KMS-11 (cell line): ENCODE data around the gene CABP2.
"Not testable (repeated sequence)": the region's sequence is repeated elsewhere in the genome, so short reads cannot be mapped to it uniquely, and the experiment has no call there.

Source experiments
- H2AFZ ChIP-seq: fragments of 200-600 bp; sonication (generic); 2 replicates; pipeline ENCODE4 v1.6.1; 2016; ENCODE audit warnings: antibody characterized with exemption, mixed run types, low read depth
- H3K27ac ChIP-seq: fragments of 200-600 bp; sonication (generic); 2 replicates; pipeline ENCODE4 v1.6.1; 2016; ENCODE audit warnings: mild to moderate bottlenecking, mixed run types
- H3K27me3 ChIP-seq: fragments of 200-600 bp; sonication (generic); 2 replicates; pipeline ENCODE4 v1.6.1; 2017; ENCODE audit warnings: mild to moderate bottlenecking, low read depth, mixed run types, moderate library complexity; ENCODE audit not compliant: insufficient read depth
- H3K36me3 ChIP-seq: fragments of 200-600 bp; sonication (generic); 2 replicates; pipeline ENCODE4 v1.6.1; 2017; ENCODE audit warnings: mild to moderate bottlenecking, mixed run types; ENCODE audit not compliant: insufficient read depth
- H3K4me1 ChIP-seq: fragments of 200-600 bp; sonication (generic); 2 replicates; pipeline ENCODE4 v1.6.1; 2016; ENCODE audit warnings: mild to moderate bottlenecking, low read depth, mixed run types; ENCODE audit not compliant: poor library complexity, severe bottlenecking
- H3K4me2 ChIP-seq: fragments of 200-600 bp; sonication (generic); 2 replicates; pipeline ENCODE4 v1.7.0; 2016; ENCODE audit warnings: mild to moderate bottlenecking, mixed run types
- H3K4me3 ChIP-seq: fragments of 200-600 bp; sonication (generic); IDR thresholded peaks from 2 replicates; pipeline ENCODE4 v1.6.1; 2017; ENCODE audit warnings: low read depth, low read length, mixed read lengths; ENCODE audit not compliant: insufficient read depth
- H3K79me2 ChIP-seq: fragments of 200-600 bp; sonication (generic); 2 replicates; pipeline ENCODE4 v1.6.1; 2016; ENCODE audit warnings: low read depth, mixed run types; ENCODE audit not compliant: insufficient read depth
- H3K9ac ChIP-seq: fragments of 200-600 bp; sonication (generic); 2 replicates; pipeline ENCODE4 v1.6.1; 2016; ENCODE audit warnings: mild to moderate bottlenecking, mixed run types
- H4K20me1 ChIP-seq: fragments of 200-600 bp; sonication (generic); 2 replicates; pipeline ENCODE4 v1.6.1; 2016; ENCODE audit warnings: mild to moderate bottlenecking, mixed run types; ENCODE audit not compliant: insufficient read depth
- TF ChIP-seq, protein P1 (sequence below): fragments of 200-600 bp; sonication (generic); conservative IDR thresholded peaks from 2 replicates; pipeline ENCODE4 v1.6.1; 2017; ENCODE audit warnings: low read depth, mild to moderate bottlenecking, antibody characterized with exemption, low read length, moderate library complexity, mixed read lengths

The CABP2 gene

DNA sequence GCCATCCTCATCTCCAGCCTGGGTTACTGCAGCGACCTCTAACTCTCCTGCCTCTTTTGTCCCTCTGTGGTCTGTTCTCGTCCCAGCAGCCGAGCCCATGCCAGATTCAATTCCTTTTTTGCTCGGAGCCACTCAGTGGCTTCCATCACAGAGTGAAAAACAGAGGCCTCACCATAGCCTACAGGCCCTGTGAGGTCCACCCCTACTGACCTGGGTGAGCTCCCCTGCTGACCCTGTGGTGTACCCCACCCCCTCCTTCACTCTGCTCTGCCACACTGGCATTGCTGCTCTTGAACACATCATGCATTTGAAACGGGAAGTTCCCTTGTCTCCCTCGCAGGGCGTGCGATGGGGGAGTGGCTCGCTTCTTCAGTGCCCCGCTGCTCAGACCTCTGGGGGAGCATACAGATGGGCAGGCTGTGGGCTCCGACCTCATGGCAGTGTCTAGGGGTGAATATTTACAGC is 38.4 kb downstream of the CABP2 start:
- Histone ChIP-seq H3K36me3 (no peaks in the 10 kb centered on the region), H3K4me1 (peaks cover 7% of the 10 kb centered on the region), H4K20me1 (no peaks in the 10 kb centered on the region), H3K79me2 (no peaks in the 10 kb centered on the region), H3K27me3 (peaks cover 2% of the 10 kb centered on the region; the same call in 1 of the 2 replicates), H3K27ac (no peak overlapping the region), H3K4me3 (no peak overlapping the region), H2AFZ (no peak overlapping the region), H3K4me2 (no peak overlapping the region), H3K9ac (no peak overlapping the region)
- TF ChIP-seq, protein P1, sequence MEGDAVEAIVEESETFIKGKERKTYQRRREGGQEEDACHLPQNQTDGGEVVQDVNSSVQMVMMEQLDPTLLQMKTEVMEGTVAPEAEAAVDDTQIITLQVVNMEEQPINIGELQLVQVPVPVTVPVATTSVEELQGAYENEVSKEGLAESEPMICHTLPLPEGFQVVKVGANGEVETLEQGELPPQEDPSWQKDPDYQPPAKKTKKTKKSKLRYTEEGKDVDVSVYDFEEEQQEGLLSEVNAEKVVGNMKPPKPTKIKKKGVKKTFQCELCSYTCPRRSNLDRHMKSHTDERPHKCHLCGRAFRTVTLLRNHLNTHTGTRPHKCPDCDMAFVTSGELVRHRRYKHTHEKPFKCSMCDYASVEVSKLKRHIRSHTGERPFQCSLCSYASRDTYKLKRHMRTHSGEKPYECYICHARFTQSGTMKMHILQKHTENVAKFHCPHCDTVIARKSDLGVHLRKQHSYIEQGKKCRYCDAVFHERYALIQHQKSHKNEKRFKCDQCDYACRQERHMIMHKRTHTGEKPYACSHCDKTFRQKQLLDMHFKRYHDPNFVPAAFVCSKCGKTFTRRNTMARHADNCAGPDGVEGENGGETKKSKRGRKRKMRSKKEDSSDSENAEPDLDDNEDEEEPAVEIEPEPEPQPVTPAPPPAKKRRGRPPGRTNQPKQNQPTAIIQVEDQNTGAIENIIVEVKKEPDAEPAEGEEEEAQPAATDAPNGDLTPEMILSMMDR, result no peak

DNA sequence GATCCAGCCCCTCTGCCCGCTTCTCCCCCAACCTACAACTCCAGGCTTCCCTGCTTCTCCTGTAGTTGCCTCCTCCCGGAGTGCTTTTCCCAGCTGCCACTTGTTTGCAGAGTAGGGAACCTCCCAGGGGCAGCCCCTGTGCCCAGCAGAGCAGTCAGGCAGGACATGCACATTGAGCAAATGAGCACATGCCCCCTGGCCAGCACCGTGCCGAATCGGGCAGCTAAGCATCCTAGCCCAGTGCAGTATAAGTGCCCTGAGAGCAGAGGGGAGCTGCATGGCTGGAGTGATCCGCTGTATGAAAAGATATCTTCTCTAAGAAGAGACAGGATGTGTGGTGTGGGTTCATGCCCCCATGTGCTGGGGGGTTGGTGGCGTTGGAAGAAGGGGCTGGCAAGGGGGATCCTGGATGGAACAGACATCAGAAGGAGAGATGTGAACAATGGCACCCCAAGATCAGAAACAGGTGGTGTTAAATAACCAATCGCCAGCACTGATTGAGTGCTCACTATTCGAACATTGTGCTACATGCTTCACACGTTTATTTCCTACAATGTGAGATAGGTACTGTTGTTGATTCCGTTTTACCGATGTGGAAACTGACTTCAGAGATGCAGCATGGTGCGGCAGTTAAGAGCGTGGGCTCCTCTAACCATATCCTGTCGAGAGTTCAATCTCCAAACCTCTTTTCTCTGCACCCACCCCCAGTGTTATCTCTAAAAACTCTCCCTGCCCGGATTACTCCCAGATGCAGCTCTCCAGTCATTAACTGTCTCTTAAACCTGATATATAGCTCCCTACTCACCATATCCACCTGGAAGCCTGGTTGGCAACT is 39.2 kb downstream of the CABP2 start:
- Histone ChIP-seq H3K9ac (no peak overlapping the region), H2AFZ (no peak overlapping the region), H3K4me3 (no peak overlapping the region), H3K4me2 (peak overlapping the region; percentile 77), H3K36me3 (no peaks in the 10 kb centered on the region), H3K79me2 (no peaks in the 10 kb centered on the region), H4K20me1 (no peaks in the 10 kb centered on the region), H3K27me3 (peaks cover 10% of the 10 kb centered on the region; the same call in 1 of the 2 replicates), H3K27ac (no peak overlapping the region), H3K4me1 (peaks cover 7% of the 10 kb centered on the region)
- TF ChIP-seq, protein P1, result no peak

DNA sequence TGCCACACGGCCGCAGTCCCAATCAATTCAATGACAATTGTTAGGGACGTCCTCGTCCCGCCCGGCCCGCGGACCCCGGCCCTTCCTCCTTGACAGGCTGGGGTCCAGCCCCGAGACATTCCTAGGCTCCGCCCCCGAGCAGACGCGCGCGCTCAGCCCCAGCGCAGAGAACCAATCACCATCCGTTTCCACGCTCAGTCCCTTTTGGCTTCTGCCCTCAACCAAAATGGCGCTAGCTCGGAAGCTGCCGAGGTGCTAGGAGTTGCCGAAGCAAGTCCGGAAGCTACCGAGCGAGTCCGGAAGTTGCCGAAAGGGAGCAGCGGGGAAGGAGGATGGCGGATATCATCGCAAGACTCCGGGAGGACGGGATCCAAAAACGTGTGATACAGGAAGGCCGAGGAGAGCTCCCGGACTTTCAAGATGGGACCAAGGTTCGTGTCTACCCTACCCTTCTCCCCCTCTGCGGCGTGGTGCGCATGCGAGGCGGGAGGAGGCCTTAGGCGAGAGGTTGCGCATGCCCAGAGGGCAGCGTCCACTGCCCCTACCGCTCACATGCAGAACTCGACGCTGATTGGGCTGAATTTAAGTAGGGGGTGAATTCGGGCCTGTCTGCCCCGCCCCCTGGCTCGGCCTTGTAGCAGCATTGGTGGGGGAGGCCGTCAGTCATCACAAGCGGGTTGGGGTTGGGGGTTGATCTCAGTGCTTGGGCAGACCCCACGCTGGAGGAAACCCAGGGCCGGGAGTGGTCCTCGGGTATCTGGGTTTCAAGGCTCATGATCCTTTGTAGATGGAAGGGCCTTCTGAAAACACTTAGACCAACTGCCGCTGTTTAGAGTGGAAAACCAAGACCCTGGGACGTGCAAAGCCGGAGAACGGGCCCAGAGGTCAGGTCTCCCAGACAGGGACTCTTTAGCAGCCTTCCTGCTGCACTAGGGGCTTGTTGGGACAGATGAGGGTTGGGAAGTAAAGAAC is 40.1 kb downstream of the CABP2 start, which contains the start of gene AIP:
Gene AIP (plus strand): TSS at position 200 of the 972 bp plus-strand sequence. CDS start 133 bp downstream, at position 333.
- H3K27me3 ChIP-seq, result peaks cover 19% of the 10 kb centered on the region; the same call in 1 of the 2 replicates
- peak within 1 kb of the TSS; percentile 51; the same call in 1 of the 2 replicates for H3K9ac ChIP-seq
- peaks cover 7% of the 10 kb centered on the region for H3K4me1 ChIP-seq
- H3K4me3 ChIP-seq, result no peak within 1 kb of the TSS
- TF ChIP-seq, protein P1, result 0 out of 2 replicates have a peak, but pooled peaks have one; percentile 31
- H3K4me2 ChIP-seq, result peak within 1 kb of the TSS; percentile 77
- H3K36me3 ChIP-seq, result no peaks in the 10 kb centered on the region
- peak within 1 kb of the TSS; percentile 88 for H2AFZ ChIP-seq
- peak within 1 kb of the TSS; percentile 37; the same call in 1 of the 2 replicates for H3K27ac ChIP-seq
- H4K20me1 ChIP-seq, result no peaks in the 10 kb centered on the region
- no peaks in the 10 kb centered on the region for H3K79me2 ChIP-seq

DNA sequence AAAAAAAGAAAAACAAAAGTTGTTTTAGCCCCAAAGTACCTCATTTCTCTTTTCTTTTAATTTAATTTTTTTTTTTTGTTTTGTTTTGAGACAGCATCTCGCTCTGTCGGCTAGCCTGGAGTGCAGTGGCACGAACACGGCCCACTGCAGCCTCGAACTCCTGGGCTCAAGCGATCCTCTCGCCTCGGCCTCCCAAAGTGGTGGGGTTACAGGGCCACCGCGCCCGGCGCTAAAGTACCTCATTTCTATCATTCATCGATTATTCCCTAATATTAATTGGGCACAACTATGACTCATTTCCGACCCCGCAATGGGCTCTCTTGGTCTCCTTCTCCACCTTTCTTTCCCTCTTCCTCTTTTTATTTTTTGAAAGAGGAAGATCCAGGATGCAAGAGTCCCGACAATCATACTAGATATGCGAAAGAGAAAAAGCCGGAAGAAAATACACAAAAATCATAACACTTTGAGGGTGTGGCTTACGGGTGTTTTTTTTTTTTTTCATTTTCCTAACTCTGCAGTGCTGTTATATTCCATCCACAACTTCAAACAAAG is 40.9 kb downstream of the CABP2 start:
- peak overlapping the region; percentile 77 for H3K4me2 ChIP-seq
- H2AFZ ChIP-seq, result peak overlapping the region; percentile 88
- H3K4me3 ChIP-seq, result no peak overlapping the region
- H4K20me1 ChIP-seq, result no peaks in the 10 kb centered on the region
- peaks cover 7% of the 10 kb centered on the region for H3K4me1 ChIP-seq
- H3K9ac ChIP-seq, result peak overlapping the region; percentile 51; the same call in 1 of the 2 replicates
- H3K36me3 ChIP-seq, result no peaks in the 10 kb centered on the region
- TF ChIP-seq, protein P1, result no peak
- no peak overlapping the region for H3K27ac ChIP-seq
- no peaks in the 10 kb centered on the region for H3K79me2 ChIP-seq
- H3K27me3 ChIP-seq, result peaks cover 20% of the 10 kb centered on the region; the same call in 1 of the 2 replicates

DNA sequence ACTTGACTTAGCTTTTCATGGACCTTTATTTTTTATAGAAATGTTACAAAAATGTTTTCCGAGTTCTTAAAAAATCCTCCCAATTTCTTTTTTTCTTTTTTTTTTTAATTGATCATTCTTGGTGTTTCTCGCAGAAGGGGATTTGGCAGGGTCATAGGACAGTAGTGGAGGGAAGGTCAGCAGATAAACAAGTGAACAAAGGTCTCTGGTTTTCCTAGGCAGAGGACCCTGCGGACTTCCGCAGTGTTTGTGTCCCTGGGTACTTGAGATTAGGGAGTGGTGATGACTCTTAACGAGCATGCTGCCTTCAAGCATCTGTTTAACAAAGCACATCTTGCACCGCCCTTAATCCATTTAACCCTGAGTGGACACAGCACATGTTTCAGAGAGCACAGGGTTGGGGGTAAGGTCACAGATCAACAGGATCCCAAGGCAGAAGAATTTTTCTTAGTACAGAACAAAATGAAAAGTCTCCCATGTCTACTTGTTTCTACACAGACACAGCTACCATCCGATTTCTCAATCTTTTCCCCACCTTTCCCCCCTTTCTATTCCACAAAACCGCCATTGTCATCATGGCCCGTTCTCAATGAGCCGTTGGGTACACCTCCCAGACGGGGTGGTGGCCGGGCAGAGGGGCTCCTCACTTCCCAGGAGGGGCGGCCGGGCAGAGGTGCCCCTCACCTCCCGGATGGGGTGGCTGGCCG is 45.7 kb downstream of the CABP2 start:
- H2AFZ ChIP-seq, H4K20me1 ChIP-seq, H3K9ac ChIP-seq, H3K4me1 ChIP-seq, H3K27ac ChIP-seq, H3K79me2 ChIP-seq, H3K4me3 ChIP-seq, H3K4me2 ChIP-seq, H3K36me3 ChIP-seq: not testable (repeated sequence)
- H3K27me3 ChIP-seq, result peaks cover 28% of the 10 kb centered on the region; the same call in 1 of the 2 replicates
